HEK293 (cell line): ENCODE results near the gene TCF3.
A peak's percentile ranks its signal among the peaks of the same experiment; 100 is the strongest.

ENCODE experiments used
- CTCF ChIA-PET: fragments of 350-600 bp; formaldehyde crosslinking; extraction: SDS; loops from one replicate; lab custom pipeline; 2021; ENCODE audit warnings: antibody characterized with exemption; lab: Yijun Ruan, JAX
- POLR2A ChIA-PET: fragments of 300-600 bp; formaldehyde crosslinking; extraction: SDS; loops from one replicate; lab custom pipeline; 2020; ENCODE audit warnings: antibody characterized with exemption, inconsistent platforms; lab: Yijun Ruan, JAX
- H3K27ac ChIP-seq: fragments of 200-500 bp; sonication (Bioruptor generic); 2 replicates; pipeline ENCODE4 v1.5.1; 2014; ENCODE audit warnings: low read depth, low read length, control low read depth, inconsistent platforms; ENCODE audit errors: extremely low read depth
- H3K36me3 ChIP-seq, 2 experiments: fragments of 200-500 bp in 1 of 2; sonication (Bioruptor generic) in 1 of 2; 1 replicate in 1 of 2; 2 replicates in 1 of 2; pipeline ENCODE4 v1.5.1; 2014 to 2017; ENCODE audit warnings: inconsistent platforms in 2 of 2, low read length in 2 of 2; ENCODE audit not compliant: control insufficient read depth in 2 of 2, insufficient read depth in 1 of 2
- H3K4me1 ChIP-seq: fragments of 200-500 bp; sonication (Bioruptor generic); 2 replicates; pipeline ENCODE4 v1.5.1; 2014; ENCODE audit warnings: mild to moderate bottlenecking, low read length, inconsistent platforms; ENCODE audit not compliant: control insufficient read depth, insufficient read depth
- H3K4me3 ChIP-seq: 2 replicates; pipeline ENCODE4 v1.5.1; 2011; ENCODE audit warnings: low read depth, mild to moderate bottlenecking, control low read depth, low read length, moderate library complexity
- H3K9me3 ChIP-seq: fragments of 200-500 bp; sonication (Bioruptor generic); 2 replicates; pipeline ENCODE4 v1.5.1; 2014; ENCODE audit warnings: low read depth, low read length, inconsistent platforms; ENCODE audit not compliant: control insufficient read depth, insufficient read depth
- HIC1 ChIP-seq: fragments of 450-650 bp; formaldehyde crosslinking; IDR thresholded peaks from 2 replicates; pipeline ENCODE4 v1.5.1; 2016; ENCODE audit warnings: missing biosample characterization, missing genetic modification characterization
- HOXA7 ChIP-seq: sonication (generic); formaldehyde crosslinking; IDR thresholded peaks from 2 replicates; pipeline ENCODE4 v1.8.1; 2022; ENCODE audit warnings: missing genetic modification reagents, borderline replicate concordance
- HOXC10 ChIP-seq: sonication (generic); formaldehyde crosslinking; IDR thresholded peaks from 2 replicates; pipeline ENCODE4 v1.8.1; 2023; ENCODE audit warnings: mild to moderate bottlenecking, missing genetic modification reagents
- PBX3 ChIP-seq: sonication (generic); formaldehyde crosslinking; IDR thresholded peaks from 2 replicates; pipeline ENCODE4 v1.8.1; 2022; ENCODE audit warnings: mild to moderate bottlenecking, moderate library complexity, missing genetic modification reagents
- SCRT2 ChIP-seq: fragments of 450-650 bp; formaldehyde crosslinking; IDR thresholded peaks from 2 replicates; pipeline ENCODE4 v1.5.1; 2016; ENCODE audit warnings: missing biosample characterization, missing genetic modification characterization
- ZFP69B ChIP-seq: fragments of 450-650 bp; formaldehyde crosslinking; IDR thresholded peaks from 2 replicates; pipeline ENCODE4 v1.5.1; 2016; ENCODE audit warnings: missing biosample characterization, missing genetic modification characterization
- ZNF140 ChIP-seq: fragments of 450-650 bp; formaldehyde crosslinking; IDR thresholded peaks from 2 replicates; pipeline ENCODE4 v1.5.1; 2016; ENCODE audit warnings: missing biosample characterization, missing genetic modification characterization
- ZNF239 ChIP-seq: fragments of 450-650 bp; formaldehyde crosslinking; IDR thresholded peaks from 2 replicates; pipeline ENCODE4 v1.5.1; 2016; ENCODE audit warnings: missing biosample characterization, missing genetic modification characterization
- ZNF248 ChIP-seq: fragments of 450-650 bp; formaldehyde crosslinking; IDR thresholded peaks from 2 replicates; pipeline ENCODE4 v1.5.1; 2017; ENCODE audit warnings: missing biosample characterization, missing genetic modification characterization
- ZNF37A ChIP-seq: fragments of 450-650 bp; IDR thresholded peaks from 2 replicates; pipeline ENCODE4 v1.5.1; 2018; ENCODE audit warnings: missing biosample characterization, missing genetic modification characterization
- ZNF416 ChIP-seq: fragments of 450-650 bp; formaldehyde crosslinking; IDR thresholded peaks from 2 replicates; pipeline ENCODE4 v1.5.1; 2016; ENCODE audit warnings: missing biosample characterization, missing genetic modification characterization
- ZNF48 ChIP-seq: fragments of 450-650 bp; formaldehyde crosslinking; IDR thresholded peaks from 2 replicates; pipeline ENCODE4 v1.5.1; 2016; ENCODE audit warnings: missing biosample characterization, missing genetic modification characterization
- ZNF529 ChIP-seq: fragments of 450-650 bp; formaldehyde crosslinking; IDR thresholded peaks from 2 replicates; pipeline ENCODE4 v1.5.1; 2017; ENCODE audit warnings: missing genetic modification characterization, missing biosample characterization; ENCODE audit not compliant: insufficient replicate concordance
- ZNF571 ChIP-seq: fragments of 450-650 bp; formaldehyde crosslinking; IDR thresholded peaks from 2 replicates; pipeline ENCODE4 v1.5.0; 2017; ENCODE audit warnings: missing biosample characterization, missing genetic modification characterization
- ZNF610 ChIP-seq: fragments of 450-650 bp; formaldehyde crosslinking; IDR thresholded peaks from 2 replicates; pipeline ENCODE4 v1.5.1; 2016; ENCODE audit warnings: missing biosample characterization, missing genetic modification characterization, borderline replicate concordance
- ZNF624 ChIP-seq: fragments of 450-650 bp; formaldehyde crosslinking; IDR thresholded peaks from 2 replicates; pipeline ENCODE4 v1.5.1; 2017; ENCODE audit warnings: missing biosample characterization, missing genetic modification characterization
- ZSCAN16 ChIP-seq: fragments of 450-650 bp; formaldehyde crosslinking; IDR thresholded peaks from 2 replicates; pipeline ENCODE4 v1.5.1; 2016; ENCODE audit warnings: missing biosample characterization, missing genetic modification characterization
- TF ChIP-seq, protein P1 (sequence below): IDR thresholded peaks from 2 replicates; pipeline ENCODE4 v1.6.1; 2011; ENCODE audit warnings: mild to moderate bottlenecking, low read depth, low read length, borderline replicate concordance
- TF ChIP-seq, protein P2 (sequence below): fragments of 450-650 bp; formaldehyde crosslinking; IDR thresholded peaks from 2 replicates; pipeline ENCODE4 v1.5.1; 2016; ENCODE audit warnings: missing biosample characterization, missing genetic modification characterization, borderline replicate concordance

Gene TCF3

DNA sequence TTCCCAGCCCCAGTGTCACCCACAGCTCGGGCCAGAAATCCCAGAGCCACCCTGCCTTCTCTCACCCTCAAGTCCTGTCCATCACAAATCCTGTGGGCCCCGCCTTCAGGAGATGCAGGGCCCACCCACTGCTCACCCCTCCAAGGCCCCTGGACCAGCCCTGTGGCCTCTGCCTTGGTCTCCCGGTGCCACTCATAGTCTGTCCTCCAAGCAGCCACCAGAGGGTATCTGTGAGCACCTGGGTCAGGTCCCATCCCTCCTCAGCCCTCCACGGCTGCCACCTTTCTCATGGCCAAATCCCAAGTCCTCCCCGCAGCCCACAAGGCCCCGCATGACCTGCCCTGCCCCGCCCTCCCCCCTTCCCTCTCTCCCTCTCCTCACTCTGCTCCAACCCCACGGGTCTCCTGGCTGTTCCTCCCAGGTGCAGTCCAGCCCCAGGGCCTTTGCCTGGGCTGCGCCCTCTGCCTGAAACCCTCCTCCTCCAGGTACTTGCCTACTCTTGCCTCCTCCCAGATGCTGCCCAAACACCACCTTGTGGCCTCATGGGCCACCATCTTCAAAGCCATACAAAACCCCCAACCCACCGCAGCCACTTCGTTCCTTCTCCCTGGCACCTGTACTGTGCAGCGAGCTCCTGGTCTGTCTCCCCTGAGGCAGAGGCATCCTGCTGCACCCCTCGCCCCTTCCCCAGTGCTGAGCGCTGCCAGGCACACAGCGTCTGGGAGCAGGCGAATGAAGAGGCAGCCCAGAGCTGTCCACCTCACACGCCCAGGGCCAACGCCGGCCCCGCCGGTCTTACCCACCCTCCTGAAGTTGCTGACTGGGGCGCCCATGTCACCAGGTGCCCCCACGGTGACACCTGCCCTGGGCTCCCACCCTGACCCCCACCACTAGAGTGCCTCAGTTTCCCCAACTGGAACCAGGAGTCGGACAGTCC, 34.0 kb downstream of the TCF3 start (continued):
- TF ChIP-seq ZFP69B (tag by site-specific recombination): peak; percentile 93
- no peak for TF ChIP-seq ZNF37A (tag by site-specific recombination)
- TF ChIP-seq ZNF624: no peak
- no peak for TF ChIP-seq ZSCAN16 (tag by site-specific recombination)
- TF ChIP-seq HIC1: no peak
- TF ChIP-seq PBX3: no peak
- TF ChIP-seq ZNF239: no peak
- TF ChIP-seq HOXC10: no peak
- TF ChIP-seq ZNF48 (tag by site-specific recombination): no peak
- TF ChIP-seq ZNF416 (tag by site-specific recombination): no peak
- TF ChIP-seq ZNF571 (tag by site-specific recombination): no peak
- TF ChIP-seq ZNF140 (tag by site-specific recombination): no peak
- no peak for TF ChIP-seq HOXA7 (CRISPR knock-in tag)

GRCh38 chr19:1616875-1617274, 35.5 kb downstream of the TCF3 start:
- ChIA-PET CTCF (interaction anchor here (0.6 to 1.3 kb wide), 4 partner anchors 11 to 210 kb away, joined by 3 to 6 read pairs (median 4); partner anchors contain the start of gene UQCR11), POLR2A (no interaction called here)
- Histone ChIP-seq H3K36me3 (peaks cover 11 to 93% of the 10 kb centered on the region in 2 experiments; a peak in 2 of 3 replicates), H3K4me1 (no peaks in the 10 kb centered on the region), H3K9me3 (no peaks in the 10 kb centered on the region), H3K4me3 (no peak overlapping the region), H3K27ac (no peak overlapping the region)
- TF ChIP-seq ZNF610 (no peak), ZNF529 (tag by site-specific recombination) (no peak), HOXC10 (no peak), SCRT2 (tag by site-specific recombination) (peak; percentile 57; the same call in 1 of the 2 replicates), ZNF248 (tag by site-specific recombination) (no peak)
- TF ChIP-seq, protein P1, sequence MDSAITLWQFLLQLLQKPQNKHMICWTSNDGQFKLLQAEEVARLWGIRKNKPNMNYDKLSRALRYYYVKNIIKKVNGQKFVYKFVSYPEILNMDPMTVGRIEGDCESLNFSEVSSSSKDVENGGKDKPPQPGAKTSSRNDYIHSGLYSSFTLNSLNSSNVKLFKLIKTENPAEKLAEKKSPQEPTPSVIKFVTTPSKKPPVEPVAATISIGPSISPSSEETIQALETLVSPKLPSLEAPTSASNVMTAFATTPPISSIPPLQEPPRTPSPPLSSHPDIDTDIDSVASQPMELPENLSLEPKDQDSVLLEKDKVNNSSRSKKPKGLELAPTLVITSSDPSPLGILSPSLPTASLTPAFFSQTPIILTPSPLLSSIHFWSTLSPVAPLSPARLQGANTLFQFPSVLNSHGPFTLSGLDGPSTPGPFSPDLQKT: no peak
- TF ChIP-seq, protein P2, sequence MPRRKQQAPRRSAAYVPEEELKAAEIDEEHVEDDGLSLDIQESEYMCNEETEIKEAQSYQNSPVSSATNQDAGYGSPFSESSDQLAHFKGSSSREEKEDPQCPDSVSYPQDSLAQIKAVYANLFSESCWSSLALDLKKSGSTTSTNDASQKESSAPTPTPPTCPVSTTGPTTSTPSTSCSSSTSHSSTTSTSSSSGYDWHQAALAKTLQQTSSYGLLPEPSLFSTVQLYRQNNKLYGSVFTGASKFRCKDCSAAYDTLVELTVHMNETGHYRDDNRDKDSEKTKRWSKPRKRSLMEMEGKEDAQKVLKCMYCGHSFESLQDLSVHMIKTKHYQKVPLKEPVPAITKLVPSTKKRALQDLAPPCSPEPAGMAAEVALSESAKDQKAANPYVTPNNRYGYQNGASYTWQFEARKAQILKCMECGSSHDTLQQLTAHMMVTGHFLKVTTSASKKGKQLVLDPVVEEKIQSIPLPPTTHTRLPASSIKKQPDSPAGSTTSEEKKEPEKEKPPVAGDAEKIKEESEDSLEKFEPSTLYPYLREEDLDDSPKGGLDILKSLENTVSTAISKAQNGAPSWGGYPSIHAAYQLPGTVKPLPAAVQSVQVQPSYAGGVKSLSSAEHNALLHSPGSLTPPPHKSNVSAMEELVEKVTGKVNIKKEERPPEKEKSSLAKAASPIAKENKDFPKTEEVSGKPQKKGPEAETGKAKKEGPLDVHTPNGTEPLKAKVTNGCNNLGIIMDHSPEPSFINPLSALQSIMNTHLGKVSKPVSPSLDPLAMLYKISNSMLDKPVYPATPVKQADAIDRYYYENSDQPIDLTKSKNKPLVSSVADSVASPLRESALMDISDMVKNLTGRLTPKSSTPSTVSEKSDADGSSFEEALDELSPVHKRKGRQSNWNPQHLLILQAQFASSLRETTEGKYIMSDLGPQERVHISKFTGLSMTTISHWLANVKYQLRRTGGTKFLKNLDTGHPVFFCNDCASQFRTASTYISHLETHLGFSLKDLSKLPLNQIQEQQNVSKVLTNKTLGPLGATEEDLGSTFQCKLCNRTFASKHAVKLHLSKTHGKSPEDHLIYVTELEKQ (tag by site-specific recombination): no peak
